ENCODE measurements around the gene CTNNA3. TPM values are rescaled to one million over a fixed set of nuclear protein-coding genes. Genes with fewer than 3 reads are reported as not detected.
"Not testable (repeated sequence)": the region's sequence is repeated elsewhere in the genome, so short reads cannot be mapped to it uniquely, and the experiment has no call there.

The CTNNA3 gene
- polyA plus RNA-seq, 1 donor from 2014 or later = 0.14 TPM

DNA sequence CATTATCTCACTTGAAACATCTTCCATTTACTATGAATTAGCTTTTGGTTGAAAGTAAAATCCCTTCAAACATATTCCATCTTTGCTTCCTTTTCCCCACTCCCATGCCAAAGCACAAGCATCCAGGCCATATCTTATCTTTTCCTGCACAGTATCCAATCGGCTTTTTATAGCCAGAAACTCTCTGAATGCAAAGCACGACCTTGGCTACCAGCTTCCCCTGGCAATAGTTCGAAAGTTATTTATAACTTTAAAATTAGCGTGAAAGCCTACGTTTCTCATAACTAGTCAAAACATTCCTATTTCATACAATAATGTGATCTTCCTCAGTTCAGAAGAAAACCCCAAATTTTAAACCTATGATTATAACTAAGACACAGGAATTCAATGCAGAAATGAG, 440 bp downstream of the CTNNA3 start:
- no peak for TF ChIP-seq RAD21 (conservative IDR thresholded peaks at IDR 0.05)
- TF ChIP-seq EZH2 (IDR thresholded peaks at IDR 0.05; ENCODE audit: borderline replicate concordance, insufficient read depth, low read length, poor library complexity, severe bottlenecking) = no peak
- no peak for TF ChIP-seq MXI1 (conservative IDR thresholded peaks at IDR 0.05; ENCODE audit: poor library complexity, severe bottlenecking)
- TF ChIP-seq TAF1 (IDR thresholded peaks at IDR 0.05; ENCODE audit: low read depth) = no peak
- no peak for TF ChIP-seq POLR2AphosphoS5 (IDR thresholded peaks at IDR 0.05)
- TF ChIP-seq, protein P1, sequence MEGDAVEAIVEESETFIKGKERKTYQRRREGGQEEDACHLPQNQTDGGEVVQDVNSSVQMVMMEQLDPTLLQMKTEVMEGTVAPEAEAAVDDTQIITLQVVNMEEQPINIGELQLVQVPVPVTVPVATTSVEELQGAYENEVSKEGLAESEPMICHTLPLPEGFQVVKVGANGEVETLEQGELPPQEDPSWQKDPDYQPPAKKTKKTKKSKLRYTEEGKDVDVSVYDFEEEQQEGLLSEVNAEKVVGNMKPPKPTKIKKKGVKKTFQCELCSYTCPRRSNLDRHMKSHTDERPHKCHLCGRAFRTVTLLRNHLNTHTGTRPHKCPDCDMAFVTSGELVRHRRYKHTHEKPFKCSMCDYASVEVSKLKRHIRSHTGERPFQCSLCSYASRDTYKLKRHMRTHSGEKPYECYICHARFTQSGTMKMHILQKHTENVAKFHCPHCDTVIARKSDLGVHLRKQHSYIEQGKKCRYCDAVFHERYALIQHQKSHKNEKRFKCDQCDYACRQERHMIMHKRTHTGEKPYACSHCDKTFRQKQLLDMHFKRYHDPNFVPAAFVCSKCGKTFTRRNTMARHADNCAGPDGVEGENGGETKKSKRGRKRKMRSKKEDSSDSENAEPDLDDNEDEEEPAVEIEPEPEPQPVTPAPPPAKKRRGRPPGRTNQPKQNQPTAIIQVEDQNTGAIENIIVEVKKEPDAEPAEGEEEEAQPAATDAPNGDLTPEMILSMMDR (IDR thresholded peaks at IDR 0.05; ENCODE audit: poor library complexity, severe bottlenecking) = no peak
- no peak for TF ChIP-seq SMC3 (conservative IDR thresholded peaks at IDR 0.05; ENCODE audit: poor library complexity)
- no peak for TF ChIP-seq EP300 (conservative IDR thresholded peaks at IDR 0.05; ENCODE audit: poor library complexity, severe bottlenecking)
- TF ChIP-seq, protein P2, sequence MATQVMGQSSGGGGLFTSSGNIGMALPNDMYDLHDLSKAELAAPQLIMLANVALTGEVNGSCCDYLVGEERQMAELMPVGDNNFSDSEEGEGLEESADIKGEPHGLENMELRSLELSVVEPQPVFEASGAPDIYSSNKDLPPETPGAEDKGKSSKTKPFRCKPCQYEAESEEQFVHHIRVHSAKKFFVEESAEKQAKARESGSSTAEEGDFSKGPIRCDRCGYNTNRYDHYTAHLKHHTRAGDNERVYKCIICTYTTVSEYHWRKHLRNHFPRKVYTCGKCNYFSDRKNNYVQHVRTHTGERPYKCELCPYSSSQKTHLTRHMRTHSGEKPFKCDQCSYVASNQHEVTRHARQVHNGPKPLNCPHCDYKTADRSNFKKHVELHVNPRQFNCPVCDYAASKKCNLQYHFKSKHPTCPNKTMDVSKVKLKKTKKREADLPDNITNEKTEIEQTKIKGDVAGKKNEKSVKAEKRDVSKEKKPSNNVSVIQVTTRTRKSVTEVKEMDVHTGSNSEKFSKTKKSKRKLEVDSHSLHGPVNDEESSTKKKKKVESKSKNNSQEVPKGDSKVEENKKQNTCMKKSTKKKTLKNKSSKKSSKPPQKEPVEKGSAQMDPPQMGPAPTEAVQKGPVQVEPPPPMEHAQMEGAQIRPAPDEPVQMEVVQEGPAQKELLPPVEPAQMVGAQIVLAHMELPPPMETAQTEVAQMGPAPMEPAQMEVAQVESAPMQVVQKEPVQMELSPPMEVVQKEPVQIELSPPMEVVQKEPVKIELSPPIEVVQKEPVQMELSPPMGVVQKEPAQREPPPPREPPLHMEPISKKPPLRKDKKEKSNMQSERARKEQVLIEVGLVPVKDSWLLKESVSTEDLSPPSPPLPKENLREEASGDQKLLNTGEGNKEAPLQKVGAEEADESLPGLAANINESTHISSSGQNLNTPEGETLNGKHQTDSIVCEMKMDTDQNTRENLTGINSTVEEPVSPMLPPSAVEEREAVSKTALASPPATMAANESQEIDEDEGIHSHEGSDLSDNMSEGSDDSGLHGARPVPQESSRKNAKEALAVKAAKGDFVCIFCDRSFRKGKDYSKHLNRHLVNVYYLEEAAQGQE (IDR thresholded peaks at IDR 0.05; ENCODE audit: borderline replicate concordance) = no peak
- H3K9me2 ChIP-seq (ENCODE audit: insufficient read depth, low read length) = no peaks in the 10 kb centered on the region
- H3K4me3 ChIP-seq (ENCODE audit: low read length) = no peak overlapping the region
- H3K9me3 ChIP-seq (ENCODE audit: low read length) = no peaks in the 10 kb centered on the region
- no peak overlapping the region for H3K4me2 ChIP-seq (ENCODE audit: low read length)
- no peak overlapping the region for H3K9ac ChIP-seq (ENCODE audit: low read length)
- no peaks in the 10 kb centered on the region for H3K27me3 ChIP-seq (ENCODE audit: insufficient read depth, low read depth, low read length)
- H3F3A ChIP-seq (ENCODE audit: insufficient read depth, low read length, poor library complexity, severe bottlenecking) = no peaks in the 10 kb centered on the region
- no peaks in the 10 kb centered on the region for H4K20me1 ChIP-seq (ENCODE audit: insufficient read depth)
- H3K27ac ChIP-seq (ENCODE audit: low read length) = no peak overlapping the region
- no peaks in the 10 kb centered on the region for H3K79me2 ChIP-seq (replicated peaks; ENCODE audit: insufficient read depth, low read length)
- H3K36me3 ChIP-seq (ENCODE audit: insufficient read depth, low read length) = no peaks in the 10 kb centered on the region
- H2AFZ ChIP-seq (ENCODE audit: low read depth, low read length) = no peak overlapping the region

DNA sequence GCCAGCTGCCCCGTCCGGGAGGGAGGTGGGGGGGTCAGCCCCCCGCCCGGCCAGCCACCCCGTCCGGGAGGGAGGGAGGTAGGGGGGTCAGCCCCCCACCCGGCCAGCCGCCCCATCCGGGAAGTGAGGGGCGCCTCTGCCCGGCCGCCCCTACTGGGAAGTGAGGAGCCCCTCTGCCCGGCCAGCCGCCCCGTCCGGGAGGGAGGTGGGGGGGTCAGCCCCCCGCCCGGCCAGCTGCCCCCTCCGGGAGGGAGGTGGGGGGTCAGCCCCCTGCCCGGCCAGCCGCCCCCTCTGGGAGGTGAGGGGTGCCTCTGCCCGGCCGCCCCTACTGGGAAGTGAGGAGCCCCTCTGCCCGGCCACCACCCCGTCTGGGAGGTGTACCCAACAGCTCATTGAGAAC, 4.1 kb downstream of the CTNNA3 start:
- H3K36me3 ChIP-seq (ENCODE audit: insufficient read depth, low read length); H3K27me3 ChIP-seq (ENCODE audit: insufficient read depth, low read depth, low read length); H3F3A ChIP-seq (ENCODE audit: insufficient read depth, low read length, poor library complexity, severe bottlenecking); H3K9me3 ChIP-seq (ENCODE audit: low read length); H3K27ac ChIP-seq (ENCODE audit: low read length); H3K4me2 ChIP-seq (ENCODE audit: low read length); H3K79me2 ChIP-seq (replicated peaks; ENCODE audit: insufficient read depth, low read length); H3K4me3 ChIP-seq (ENCODE audit: low read length); H2AFZ ChIP-seq (ENCODE audit: low read depth, low read length); H3K9me2 ChIP-seq (ENCODE audit: insufficient read depth, low read length); H3K9ac ChIP-seq (ENCODE audit: low read length); H4K20me1 ChIP-seq (ENCODE audit: insufficient read depth): not testable (repeated sequence)

DNA sequence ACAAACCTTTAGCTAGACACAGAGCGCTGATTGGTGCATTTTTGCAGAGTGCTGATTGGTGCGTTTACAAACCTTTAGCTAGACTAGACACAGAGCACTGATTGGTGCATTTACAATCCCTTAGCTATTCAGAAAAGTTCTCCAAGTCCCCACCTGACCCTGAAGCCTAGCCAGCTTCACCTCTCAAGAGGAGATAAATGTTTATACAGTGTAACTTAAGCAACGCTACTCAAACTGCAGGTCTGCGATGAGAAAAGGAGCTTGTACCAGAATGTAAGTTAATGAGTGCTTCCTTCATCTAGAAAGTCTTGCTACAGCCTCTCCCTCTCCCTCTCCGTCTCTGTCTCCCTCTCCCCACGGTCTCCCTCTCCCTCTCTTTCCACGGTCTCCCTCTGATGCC, 5.5 kb downstream of the CTNNA3 start:
- not testable (repeated sequence) for H3K9me3 ChIP-seq (ENCODE audit: low read length); H3K4me2 ChIP-seq (ENCODE audit: low read length); H4K20me1 ChIP-seq (ENCODE audit: insufficient read depth); H3K9me2 ChIP-seq (ENCODE audit: insufficient read depth, low read length); H3K27ac ChIP-seq (ENCODE audit: low read length); H3K4me3 ChIP-seq (ENCODE audit: low read length); H2AFZ ChIP-seq (ENCODE audit: low read depth, low read length); H3K79me2 ChIP-seq (replicated peaks; ENCODE audit: insufficient read depth, low read length); H3K36me3 ChIP-seq (ENCODE audit: insufficient read depth, low read length); H3K27me3 ChIP-seq (ENCODE audit: insufficient read depth, low read depth, low read length); H3F3A ChIP-seq (ENCODE audit: insufficient read depth, low read length, poor library complexity, severe bottlenecking); H3K9ac ChIP-seq (ENCODE audit: low read length)

DNA sequence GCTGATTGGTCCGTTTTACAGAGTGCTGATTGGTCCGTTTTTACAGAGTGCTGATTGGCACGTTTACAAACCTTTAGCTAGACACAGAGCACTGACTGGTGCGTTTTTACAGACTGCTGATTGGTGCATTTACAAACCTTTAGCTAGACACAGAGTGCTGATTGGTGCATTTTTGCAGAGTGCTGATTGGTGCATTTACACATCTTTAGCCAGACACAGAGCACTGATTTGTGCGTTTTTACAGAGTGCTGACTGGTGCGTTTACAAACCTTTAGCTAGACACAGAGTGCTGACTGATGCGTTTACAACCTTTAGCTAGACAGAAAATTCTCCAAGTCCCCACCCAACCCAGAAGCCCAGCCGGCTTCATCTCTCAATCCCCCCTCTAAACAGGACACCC, 11.9 kb downstream of the CTNNA3 start:
- not testable (repeated sequence) for H3F3A ChIP-seq (ENCODE audit: insufficient read depth, low read length, poor library complexity, severe bottlenecking); H3K27me3 ChIP-seq (ENCODE audit: insufficient read depth, low read depth, low read length); H3K4me3 ChIP-seq (ENCODE audit: low read length); H3K9me2 ChIP-seq (ENCODE audit: insufficient read depth, low read length); H3K27ac ChIP-seq (ENCODE audit: low read length); H4K20me1 ChIP-seq (ENCODE audit: insufficient read depth); H3K9ac ChIP-seq (ENCODE audit: low read length); H2AFZ ChIP-seq (ENCODE audit: low read depth, low read length); H3K79me2 ChIP-seq (replicated peaks; ENCODE audit: insufficient read depth, low read length); H3K36me3 ChIP-seq (ENCODE audit: insufficient read depth, low read length); H3K4me2 ChIP-seq (ENCODE audit: low read length); H3K9me3 ChIP-seq (ENCODE audit: low read length)
